T-helper 17 cell (primary cell): ENCODE measurements around the gene PRLH. TPM values are rescaled to one million over a fixed set of nuclear protein-coding genes. Genes with fewer than 3 reads are reported as not detected.

Source experiments
- ATAC-seq: fragments of 150-1000 bp; cut with Tn5 transposase; 2 replicates; pipeline ENCODE4 v1.10.0; 2021; ENCODE audit warnings: mild to moderate bottlenecking, moderate library complexity
- DNase-seq, 3 donors: peaks; one replicate each; pipeline versions ENCODE4 v3.0.0 to v3.0.0-alpha.2; 2020 to 2021
- H3K9me3 ChIP-seq: one replicate; pipeline ENCODE4 v1.7.0; 2013; ENCODE audit warnings: low read length, mild to moderate bottlenecking; ENCODE audit not compliant: control insufficient read depth, poor library complexity, severe bottlenecking
- H3K27ac Mint-ChIP-seq: one replicate; pipeline ENCODE4 v1.8.0; 2022; ENCODE audit warnings: mild to moderate bottlenecking, moderate library complexity, mixed read lengths
- H3K27me3 Mint-ChIP-seq: one replicate; pipeline ENCODE4 v1.8.0; 2022; ENCODE audit warnings: mixed read lengths
- H3K36me3 Mint-ChIP-seq: one replicate; pipeline ENCODE4 v1.8.0; 2022; ENCODE audit warnings: low read depth, mixed read lengths
- H3K4me1 Mint-ChIP-seq: one replicate; pipeline ENCODE4 v1.8.0; 2022; ENCODE audit warnings: mild to moderate bottlenecking, mixed read lengths
- H3K4me3 Mint-ChIP-seq: one replicate; pipeline ENCODE4 v1.8.0; 2022; ENCODE audit warnings: mild to moderate bottlenecking, moderate library complexity, mixed read lengths
- total RNA-seq, 4 donors: library from RNA in 2 of 4; stranded (reverse) in 2 of 4; gene quantifications; one replicate each; pipeline ENCODE4 v1.2.3 and lab custom pipeline; 2022 to 2026

Gene PRLH
- total RNA-seq, 2 donors from 2014 or later, result not detected

DNA sequence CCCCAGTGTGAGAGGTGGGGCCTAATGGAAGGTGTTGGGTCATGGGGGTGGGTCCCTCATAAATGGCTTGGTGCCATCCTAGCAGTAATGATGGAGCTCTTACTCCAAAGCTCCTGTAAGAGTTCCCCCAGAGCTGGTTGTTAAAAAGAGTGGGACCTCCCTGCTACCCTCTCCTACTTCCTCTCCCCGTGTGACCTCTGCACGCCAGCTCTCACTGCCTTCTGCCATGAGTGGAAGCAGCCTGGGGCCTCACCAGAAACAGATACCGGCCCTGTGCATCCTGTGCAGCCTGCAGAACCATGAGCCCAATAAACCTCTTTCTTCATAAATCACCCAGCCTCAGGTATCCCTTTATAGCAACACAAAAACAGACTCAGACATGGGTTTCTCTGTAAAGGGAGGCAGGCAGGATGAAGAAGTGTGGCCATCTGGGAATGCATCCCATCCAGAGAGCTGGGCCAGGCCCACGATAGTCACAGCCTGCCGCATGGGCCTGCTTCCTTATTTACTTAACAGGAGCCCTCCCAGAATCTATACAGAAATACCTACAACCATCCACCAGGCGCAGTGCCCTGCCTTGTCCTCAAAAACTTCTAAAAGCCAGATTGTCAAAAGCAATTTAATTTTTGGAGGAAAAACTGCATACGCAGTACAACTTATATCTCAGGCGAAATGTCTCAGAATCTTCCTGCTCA, 7.5 kb downstream of the PRLH start:
- H3K27me3 Mint-ChIP-seq, result peaks cover 40% of the 10 kb centered on the region
- no peak for ATAC-seq
- no peak overlapping the region for H3K4me3 Mint-ChIP-seq
- no peaks in the 10 kb centered on the region for H3K9me3 ChIP-seq
- no peaks in the 10 kb centered on the region for H3K36me3 Mint-ChIP-seq
- H3K4me1 Mint-ChIP-seq, result peaks cover 5% of the 10 kb centered on the region
- H3K27ac Mint-ChIP-seq, result no peak overlapping the region
- DNase-seq, result no peak

DNA sequence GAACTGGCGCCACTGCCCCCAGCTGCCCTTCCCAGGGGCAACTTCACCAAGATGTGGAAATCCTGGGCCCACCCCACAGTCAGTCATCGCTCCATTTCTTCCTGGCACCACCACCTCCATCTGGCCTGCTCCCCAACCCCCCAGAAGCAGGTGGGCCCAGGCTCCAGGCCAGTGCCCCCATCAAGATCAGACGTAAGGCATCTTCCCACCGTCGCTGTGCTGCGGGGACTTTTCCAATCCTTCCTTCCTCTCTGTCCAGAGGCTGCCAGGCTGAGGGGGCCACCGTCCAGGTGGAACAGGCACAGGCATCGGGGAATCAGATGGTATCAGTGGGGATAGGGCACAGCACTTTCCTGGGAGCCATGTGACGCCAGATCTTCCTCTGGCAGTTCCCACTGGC, 8.1 kb downstream of the PRLH start:
- no peaks in the 10 kb centered on the region for H3K9me3 ChIP-seq
- peaks cover 36% of the 10 kb centered on the region for H3K27me3 Mint-ChIP-seq
- H3K4me1 Mint-ChIP-seq, result peaks cover 5% of the 10 kb centered on the region
- DNase-seq (no peak), ATAC-seq (no peak)
- no peak overlapping the region for H3K4me3 Mint-ChIP-seq
- no peak overlapping the region for H3K27ac Mint-ChIP-seq
- no peaks in the 10 kb centered on the region for H3K36me3 Mint-ChIP-seq

DNA sequence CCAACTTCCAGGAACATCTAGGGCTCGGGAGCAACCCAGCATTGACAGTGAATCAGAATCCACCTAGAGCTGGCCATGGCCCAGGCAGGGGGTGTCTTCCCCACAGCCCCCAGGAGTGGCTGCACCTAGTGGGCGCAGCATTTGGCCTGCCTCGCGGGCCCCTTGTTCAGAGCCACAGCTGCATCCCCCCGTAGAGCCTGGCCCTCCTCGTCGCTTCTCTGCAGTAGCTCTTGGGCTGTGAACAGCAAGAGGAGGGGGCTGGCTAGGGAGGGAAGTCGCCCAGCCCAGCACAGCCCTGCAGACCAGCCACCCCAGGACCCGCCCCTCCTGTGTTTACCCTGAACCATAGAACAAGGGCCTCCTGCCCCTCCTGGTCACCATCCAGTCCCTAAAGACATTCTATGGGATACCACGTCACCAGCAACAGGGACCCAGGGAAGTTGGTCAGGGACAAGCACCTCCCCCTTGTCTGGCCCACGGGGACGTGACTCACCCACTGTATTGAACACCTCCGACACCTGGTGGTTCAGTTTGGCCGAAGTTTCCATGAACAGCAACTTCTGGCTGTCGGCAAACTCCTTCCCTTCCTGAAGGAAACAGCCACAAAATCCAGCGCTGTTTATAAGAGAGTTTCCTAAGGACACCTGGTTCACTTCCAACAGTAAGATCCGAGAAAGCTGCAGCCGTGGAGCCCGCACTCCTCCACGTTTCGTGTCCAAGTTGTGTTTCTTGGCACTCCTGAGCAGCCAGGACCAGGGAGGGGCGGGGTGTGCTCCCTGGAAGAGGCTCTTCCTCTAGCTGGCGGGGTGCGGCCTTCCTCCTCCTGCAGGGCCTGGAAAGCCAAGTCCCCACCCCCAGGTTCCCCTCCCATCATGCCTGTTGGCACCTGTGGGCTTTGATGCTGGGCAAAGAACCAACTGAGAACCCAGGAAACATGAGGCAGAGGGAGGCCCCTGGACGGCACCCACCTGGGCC, 8.8 kb downstream of the PRLH start:
- Mint-ChIP-seq H3K27ac (no peak overlapping the region), H3K36me3 (no peaks in the 10 kb centered on the region), H3K27me3 (peaks cover 30% of the 10 kb centered on the region), H3K4me1 (peaks cover 5% of the 10 kb centered on the region), H3K4me3 (no peak overlapping the region)
- ATAC-seq, result no peak
- no peak for DNase-seq
- H3K9me3 ChIP-seq, result no peaks in the 10 kb centered on the region

DNA sequence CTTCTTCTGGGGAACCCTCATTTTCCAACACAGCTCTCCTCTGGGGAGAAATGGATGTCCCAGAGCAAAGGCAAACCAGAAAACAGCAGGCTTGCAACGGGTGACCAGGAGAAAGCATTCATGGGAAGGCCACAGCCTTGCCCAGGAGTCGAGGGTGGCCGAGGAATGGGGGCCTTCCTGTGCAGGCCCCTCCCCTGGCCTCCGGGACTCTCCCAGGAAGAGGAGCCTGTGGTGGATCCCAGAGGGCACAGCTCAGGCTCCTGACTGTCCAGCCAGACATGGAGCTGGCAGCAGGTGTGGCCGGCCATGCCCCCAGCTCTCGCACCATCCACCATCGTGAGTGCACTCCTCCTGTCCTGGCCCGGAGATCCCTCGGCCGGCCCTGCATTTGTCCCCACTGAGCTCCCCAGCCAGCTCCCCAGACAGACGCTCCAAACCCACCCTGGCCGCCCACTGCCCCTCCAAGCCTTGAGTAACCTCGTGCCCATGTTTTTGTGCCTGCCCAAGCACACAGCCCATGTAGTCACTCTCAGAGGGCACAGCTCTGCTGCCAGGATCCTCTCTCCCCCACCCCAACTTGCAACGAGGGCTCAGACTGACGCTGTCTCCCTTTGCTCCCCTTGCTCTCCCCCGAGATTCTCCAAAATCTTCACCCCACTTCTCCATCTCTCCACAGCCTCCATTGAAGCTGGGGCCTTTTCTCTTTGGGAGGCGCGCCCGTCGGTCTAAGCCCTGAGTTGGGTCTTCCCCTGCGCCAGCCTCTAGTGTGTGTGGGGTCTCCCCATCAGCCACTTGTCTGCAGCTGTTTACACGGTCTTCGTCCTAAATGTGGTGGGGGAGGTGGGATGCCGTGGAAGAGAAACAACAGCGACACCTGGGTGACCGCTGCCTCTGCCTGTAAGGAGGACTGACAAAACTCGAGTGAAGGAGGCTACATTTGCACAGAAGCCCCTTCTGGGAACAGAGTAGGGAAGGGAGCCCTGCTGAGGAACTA, 9.8 kb downstream of the PRLH start:
- no peak for DNase-seq
- Mint-ChIP-seq H3K36me3 (no peaks in the 10 kb centered on the region), H3K4me1 (peaks cover 5% of the 10 kb centered on the region), H3K4me3 (no peak overlapping the region), H3K27me3 (peaks cover 25% of the 10 kb centered on the region), H3K27ac (no peak overlapping the region)
- no peak for ATAC-seq
- no peaks in the 10 kb centered on the region for H3K9me3 ChIP-seq

DNA sequence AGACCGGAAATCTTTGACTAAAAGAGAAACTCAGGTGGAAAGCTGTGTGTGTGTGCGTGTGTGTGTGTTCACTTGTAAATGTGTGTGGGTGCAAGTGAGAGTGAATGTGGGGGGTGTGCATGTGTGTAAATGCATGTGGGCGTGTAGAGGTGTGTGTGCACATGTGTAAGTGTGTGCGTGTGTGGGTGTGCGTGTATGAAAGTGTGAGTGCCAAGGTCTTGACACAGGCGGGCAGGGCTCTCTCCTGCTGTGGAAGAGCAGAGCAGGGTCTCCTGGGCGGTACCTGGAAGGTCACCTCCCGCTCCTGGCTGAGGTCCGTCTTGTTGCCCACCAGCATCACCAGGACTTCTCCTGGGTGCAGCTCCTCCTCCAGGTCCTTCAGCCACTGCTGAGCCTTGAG, 10.6 kb downstream of the PRLH start:
- no peak overlapping the region for H3K27ac Mint-ChIP-seq
- H3K9me3 ChIP-seq, result no peaks in the 10 kb centered on the region
- ATAC-seq (no peak), DNase-seq (no peak)
- peaks cover 25% of the 10 kb centered on the region for H3K27me3 Mint-ChIP-seq
- peaks cover 2% of the 10 kb centered on the region for H3K4me1 Mint-ChIP-seq
- no peak overlapping the region for H3K4me3 Mint-ChIP-seq
- H3K36me3 Mint-ChIP-seq, result no peaks in the 10 kb centered on the region

DNA sequence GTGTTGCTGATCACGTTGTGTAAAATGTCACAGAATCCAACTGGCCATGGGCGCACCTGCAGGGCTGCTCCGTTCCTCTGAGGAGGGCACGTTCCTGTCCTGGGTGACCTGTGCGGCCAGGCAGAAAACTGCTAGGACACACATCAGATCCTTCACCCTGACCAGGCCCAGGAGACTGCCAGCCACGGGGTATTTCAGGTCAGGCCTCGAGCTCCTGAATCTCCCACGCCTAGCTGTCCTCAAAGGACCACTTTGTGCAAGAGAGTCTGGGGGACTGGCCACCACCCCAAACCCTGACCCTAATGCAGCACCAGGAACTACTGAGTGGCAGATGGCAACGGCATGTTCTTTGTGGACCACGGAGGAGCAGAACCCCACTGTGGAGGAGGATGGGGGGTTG, 11.1 kb downstream of the PRLH start:
- no peak for ATAC-seq
- H3K27ac Mint-ChIP-seq, result no peak overlapping the region

DNA sequence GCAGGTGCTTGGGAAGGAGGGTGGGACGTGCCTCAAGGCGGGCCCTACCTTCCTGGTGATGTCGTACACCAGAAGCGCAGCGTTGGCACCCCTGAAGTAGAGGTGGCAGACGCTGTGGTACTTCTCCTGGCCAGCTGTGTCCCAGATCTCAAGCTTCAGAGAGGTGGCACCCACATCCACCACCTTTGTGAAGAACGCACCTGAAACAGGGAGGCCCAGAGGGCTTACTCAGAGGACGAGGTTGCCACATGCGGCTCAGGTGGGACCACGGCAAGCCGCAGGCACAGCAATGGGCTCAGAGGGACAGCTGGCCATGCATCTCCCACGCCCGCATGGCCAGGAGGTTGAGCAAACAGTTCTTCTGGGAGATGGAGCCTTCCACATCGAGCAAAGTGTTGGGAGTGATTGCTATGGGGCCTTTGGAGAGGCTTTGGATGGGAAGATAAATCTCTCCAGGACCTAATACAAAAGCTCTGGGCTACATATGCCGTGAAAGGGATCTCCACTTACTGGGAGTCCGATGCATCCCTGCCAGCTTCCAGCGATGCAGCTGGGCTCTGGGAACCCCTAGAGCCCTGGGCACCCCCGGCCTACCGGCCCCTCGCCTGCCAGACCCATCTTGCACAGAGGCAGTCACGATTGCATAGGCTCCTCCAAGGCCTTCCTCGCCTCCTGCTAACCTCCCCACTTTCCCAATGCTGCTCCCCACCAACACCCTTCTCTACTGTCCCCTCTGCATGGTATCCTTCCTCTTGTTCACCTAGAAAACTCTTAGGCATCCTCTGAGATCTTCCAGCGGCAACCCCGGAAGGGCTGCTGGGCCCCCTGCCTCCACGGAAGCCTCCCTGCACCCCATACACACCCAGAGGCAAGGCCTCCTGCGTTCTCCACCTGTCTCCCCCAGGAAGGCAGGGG, 11.8 kb downstream of the PRLH start:
- no peaks in the 10 kb centered on the region for H3K4me1 Mint-ChIP-seq
- no peaks in the 10 kb centered on the region for H3K36me3 Mint-ChIP-seq
- ATAC-seq (no peak), DNase-seq (no peak)
- no peak overlapping the region for H3K4me3 Mint-ChIP-seq
- peaks cover 25% of the 10 kb centered on the region for H3K27me3 Mint-ChIP-seq
- no peaks in the 10 kb centered on the region for H3K9me3 ChIP-seq
- H3K27ac Mint-ChIP-seq, result no peak overlapping the region

More for the DNA sequence above, 11.1 kb downstream of the PRLH start:
- no peaks in the 10 kb centered on the region for H3K4me1 Mint-ChIP-seq
- no peaks in the 10 kb centered on the region for H3K9me3 ChIP-seq
- no peaks in the 10 kb centered on the region for H3K36me3 Mint-ChIP-seq
- no peak overlapping the region for H3K4me3 Mint-ChIP-seq
- H3K27me3 Mint-ChIP-seq, result peaks cover 25% of the 10 kb centered on the region
- DNase-seq, result no peak

DNA sequence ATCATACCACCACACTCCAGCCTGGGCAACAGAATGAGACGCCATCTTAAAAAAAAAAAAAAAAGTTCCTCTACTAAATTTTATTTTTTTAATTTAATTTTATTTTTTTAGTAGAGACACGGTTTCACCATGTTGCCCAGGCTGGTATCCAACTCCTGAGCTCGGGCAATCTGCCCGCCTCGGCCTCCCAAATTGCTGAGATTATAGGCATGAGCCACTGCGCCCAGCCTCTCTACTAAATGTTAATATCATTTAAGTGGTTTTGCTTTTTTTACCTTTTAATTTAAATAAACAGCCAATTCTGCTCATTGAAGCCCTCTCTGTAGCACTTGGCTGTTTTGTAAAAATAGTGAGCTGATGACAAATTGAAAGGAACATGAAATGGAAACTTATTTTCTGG, 15.0 kb downstream of the PRLH start:
- Mint-ChIP-seq H3K27ac (no peak overlapping the region), H3K36me3 (no peaks in the 10 kb centered on the region), H3K4me3 (no peak overlapping the region), H3K27me3 (peaks cover 12% of the 10 kb centered on the region), H3K4me1 (no peaks in the 10 kb centered on the region)
- ATAC-seq (no peak), DNase-seq (no peak)
- H3K9me3 ChIP-seq, result no peaks in the 10 kb centered on the region

DNA sequence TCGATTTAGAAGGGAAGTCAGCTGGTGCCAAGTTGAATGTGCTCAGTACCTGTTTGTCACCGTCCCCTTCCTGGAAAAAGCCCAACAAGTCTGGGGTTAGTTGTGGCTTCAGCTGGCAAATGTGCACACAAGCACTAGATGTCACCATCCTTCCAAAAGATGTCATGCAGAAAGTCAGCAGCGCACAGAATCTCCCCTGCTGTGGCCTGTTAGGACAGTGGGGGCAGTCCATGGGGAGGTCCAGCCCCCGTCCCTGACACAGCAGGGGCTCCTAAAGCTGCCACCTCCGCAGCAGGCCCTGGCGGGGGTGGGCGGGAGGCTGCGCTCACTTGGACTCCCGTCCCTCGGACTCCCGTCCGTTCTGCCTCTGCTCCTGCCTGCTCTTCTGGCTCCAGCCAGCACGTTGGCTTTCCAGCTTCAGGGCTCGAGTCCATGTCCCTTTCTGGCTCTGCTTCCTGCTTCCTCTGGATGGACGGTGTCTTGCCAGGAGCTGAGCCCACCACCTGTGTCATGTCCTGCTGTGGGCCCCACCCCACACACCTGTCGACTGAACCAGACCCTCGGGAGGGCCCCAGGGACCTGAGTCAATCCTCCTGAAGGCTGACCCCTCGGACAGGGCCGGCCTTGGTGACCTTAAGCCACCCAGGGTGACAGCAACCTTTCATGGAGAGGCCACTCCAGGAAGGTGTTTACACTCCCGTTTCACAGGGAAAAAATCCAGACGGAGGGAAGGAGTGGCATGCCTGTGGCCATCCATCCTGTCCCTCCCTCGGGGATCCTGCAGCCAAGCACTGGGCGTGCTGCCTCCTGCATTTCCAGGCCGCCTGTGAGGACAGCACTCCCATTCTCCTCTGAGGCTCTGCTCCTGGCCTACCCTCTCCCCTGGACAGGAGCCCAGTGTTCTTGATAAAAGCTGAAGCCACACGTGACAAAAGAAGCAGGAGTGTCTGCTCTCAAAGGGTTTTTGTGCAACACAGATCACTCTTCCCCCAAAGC, 15.7 kb downstream of the PRLH start:
- no peaks in the 10 kb centered on the region for H3K36me3 Mint-ChIP-seq
- no peak overlapping the region for H3K27ac Mint-ChIP-seq
- peak; percentile 70 for ATAC-seq
- no peaks in the 10 kb centered on the region for H3K4me1 Mint-ChIP-seq
- H3K4me3 Mint-ChIP-seq, result no peak overlapping the region
- no peak for DNase-seq
- H3K27me3 Mint-ChIP-seq, result peaks cover 12% of the 10 kb centered on the region
- no peaks in the 10 kb centered on the region for H3K9me3 ChIP-seq

DNA sequence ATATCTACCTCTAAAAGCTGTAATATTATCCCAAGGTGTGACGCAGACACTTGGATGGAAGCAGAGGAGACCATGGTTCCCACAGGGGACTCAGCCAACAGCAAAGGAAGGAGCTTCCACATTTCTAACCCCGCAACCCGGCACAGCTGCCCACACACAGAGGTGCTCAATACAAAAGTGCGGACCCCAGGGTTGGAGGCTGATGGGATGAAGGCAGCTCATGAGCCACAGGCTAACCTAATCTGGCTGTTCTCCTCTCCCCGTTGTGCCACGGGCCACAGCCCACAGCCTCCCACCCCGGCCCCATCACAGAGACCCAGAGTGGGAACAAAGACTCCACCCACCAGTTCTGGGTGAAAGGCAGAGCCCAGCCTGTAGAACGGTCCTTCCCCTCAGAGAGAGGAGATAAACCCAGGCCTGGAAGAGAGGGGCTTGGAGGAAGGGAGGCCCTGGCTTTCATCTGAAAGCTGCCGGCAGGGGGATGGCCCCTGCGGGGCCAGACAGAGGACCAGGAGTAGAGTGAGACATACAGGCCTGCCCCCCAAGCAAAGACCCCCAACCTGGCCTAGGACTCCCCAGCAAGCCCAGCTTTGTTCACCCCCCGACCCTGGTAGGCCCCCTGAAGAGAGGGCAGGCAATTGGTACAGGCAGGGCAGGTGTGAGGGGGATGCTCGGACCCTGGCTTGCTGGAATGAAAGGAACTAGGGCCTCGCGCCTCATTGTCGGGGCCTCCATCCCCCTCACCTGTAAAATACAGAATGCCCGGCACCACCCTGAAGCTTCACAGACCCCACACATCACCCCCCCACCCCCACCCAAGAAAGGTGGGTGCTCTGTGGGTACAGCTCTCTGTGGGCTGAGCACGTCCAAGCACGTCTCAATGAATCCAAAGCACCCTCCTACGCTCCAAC, 17.3 kb downstream of the PRLH start:
- H3K36me3 Mint-ChIP-seq, result no peaks in the 10 kb centered on the region
- no peaks in the 10 kb centered on the region for H3K4me1 Mint-ChIP-seq
- peaks cover 14% of the 10 kb centered on the region for H3K27me3 Mint-ChIP-seq
- DNase-seq, result no peak
- H3K9me3 ChIP-seq, result no peaks in the 10 kb centered on the region
- no peak for ATAC-seq
- no peak overlapping the region for H3K4me3 Mint-ChIP-seq
- no peak overlapping the region for H3K27ac Mint-ChIP-seq
